Activated naive CD4-positive, alpha-beta T cell treated with anti-CD3 and anti-CD28 coated beads for 36 hours (primary cell): ENCODE data around the gene RABAC1. TPM values are rescaled to one million over a fixed set of nuclear protein-coding genes. Genes with fewer than 3 reads are reported as not detected.

Experiments used
- CTCF ChIA-PET: fragments of 350-600 bp; sonication (Branson Sonifier 250); formaldehyde crosslinking; loops from one replicate; lab custom pipeline; 2021; ENCODE audit warnings: antibody characterized with exemption; lab: Charles Lee
- DNase-seq: peaks from one replicate; pipeline ENCODE4 v3.0.0-alpha.2; 2020
- H3K27ac Mint-ChIP-seq: one replicate; pipeline ENCODE4 v1.8.0; 2021; ENCODE audit warnings: mild to moderate bottlenecking, mixed read lengths
- H3K27me3 Mint-ChIP-seq: one replicate; pipeline ENCODE4 v1.8.0; 2021; ENCODE audit warnings: low read depth, mixed read lengths
- H3K36me3 Mint-ChIP-seq: one replicate; pipeline ENCODE4 v1.8.0; 2021; ENCODE audit warnings: low read depth, mixed read lengths
- H3K4me1 Mint-ChIP-seq: one replicate; pipeline ENCODE4 v1.8.0; 2021; ENCODE audit warnings: low read depth, mixed read lengths
- H3K4me3 Mint-ChIP-seq: one replicate; pipeline ENCODE4 v1.8.0; 2021; ENCODE audit warnings: mild to moderate bottlenecking, moderate library complexity, mixed read lengths
- H3K9me3 Mint-ChIP-seq: one replicate; pipeline ENCODE4 v1.8.0; 2021; ENCODE audit warnings: mixed read lengths
- intact Hi-C: fragments of 100-400 bp; cut with micrococcal nuclease; formaldehyde crosslinking; loops from one replicate; pipeline ENCODE4 v1.15.1; 2023
- total RNA-seq, 2 experiments: library from RNA; stranded (reverse); gene quantifications; one replicate each; pipeline ENCODE4 v1.2.3, GENCODE V29; 2021

The RABAC1 gene
- total RNA-seq, 2 experiments from 2014 or later, result 32.8 TPM

DNA sequence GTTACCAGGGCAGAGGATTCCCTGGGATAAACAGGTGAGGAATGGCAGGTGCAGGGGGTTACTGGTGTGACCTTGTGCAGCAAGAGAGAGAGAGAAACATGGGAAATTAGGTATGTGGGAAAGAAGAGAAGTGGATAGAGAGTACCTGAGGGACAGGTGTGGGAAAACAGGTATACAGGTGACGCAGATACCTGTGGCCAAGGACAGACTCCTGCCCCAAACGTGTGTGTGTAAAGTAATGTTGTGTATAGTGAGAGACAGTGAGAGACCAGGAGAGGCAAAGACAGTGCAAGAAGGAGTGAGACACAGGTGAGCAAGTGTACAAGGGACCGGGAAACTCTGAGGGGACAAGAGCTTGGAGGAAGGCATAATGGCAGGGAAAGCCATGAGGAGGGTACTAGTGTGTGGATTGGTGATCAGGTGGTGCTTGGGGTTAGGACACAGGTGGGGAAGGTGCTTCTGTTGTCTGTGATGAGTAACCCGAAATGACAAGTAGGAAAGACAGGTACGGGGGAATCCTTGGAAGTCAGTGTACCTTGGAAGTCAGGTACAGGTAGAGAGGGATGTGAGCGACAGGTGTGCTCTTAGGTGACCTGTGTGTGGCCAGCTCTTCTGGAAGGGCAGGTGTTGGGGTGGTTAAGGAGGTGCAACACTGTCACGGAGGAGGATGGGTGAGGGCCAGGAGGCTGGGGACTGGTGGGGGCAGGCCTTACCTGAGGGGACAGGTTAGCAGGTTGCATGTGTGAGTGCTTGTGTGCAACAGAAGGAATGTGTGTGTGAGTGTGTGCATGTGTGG lies 33.7 kb downstream of the RABAC1 start:
- Mint-ChIP-seq H3K4me1 (peaks cover 30% of the 10 kb centered on the region), H3K27me3 (peaks cover 4% of the 10 kb centered on the region), H3K4me3 (no peak overlapping the region), H3K36me3 (no peaks in the 10 kb centered on the region), H3K27ac (no peak overlapping the region), H3K9me3 (no peaks in the 10 kb centered on the region)
- DNase-seq, result no peak
- intact Hi-C loops, result no loop called here
- CTCF ChIA-PET, result interaction anchor here (0.6 kb wide), 2 partner anchors 25 to 93 kb away, joined by 4 to 10 read pairs; no protein-coding TSS in a partner anchor

- H3K27ac Mint-ChIP-seq, result no peak overlapping the region
- CTCF ChIA-PET, result interaction anchor here (0.6 kb wide), 1 partner anchor 26 kb away, joined by 4 read pairs; no protein-coding TSS in a partner anchor
- no peaks in the 10 kb centered on the region for H3K9me3 Mint-ChIP-seq
- peaks cover 4% of the 10 kb centered on the region for H3K27me3 Mint-ChIP-seq
- H3K36me3 Mint-ChIP-seq, result no peaks in the 10 kb centered on the region
- H3K4me1 Mint-ChIP-seq, result peaks cover 23% of the 10 kb centered on the region
- no peak overlapping the region for H3K4me3 Mint-ChIP-seq
- intact Hi-C loops, result no loop called here
- DNase-seq, result no peak
Observed at GRCh38 chr19:41924151-41925145, 34.7 kb downstream of the RABAC1 start.

DNA sequence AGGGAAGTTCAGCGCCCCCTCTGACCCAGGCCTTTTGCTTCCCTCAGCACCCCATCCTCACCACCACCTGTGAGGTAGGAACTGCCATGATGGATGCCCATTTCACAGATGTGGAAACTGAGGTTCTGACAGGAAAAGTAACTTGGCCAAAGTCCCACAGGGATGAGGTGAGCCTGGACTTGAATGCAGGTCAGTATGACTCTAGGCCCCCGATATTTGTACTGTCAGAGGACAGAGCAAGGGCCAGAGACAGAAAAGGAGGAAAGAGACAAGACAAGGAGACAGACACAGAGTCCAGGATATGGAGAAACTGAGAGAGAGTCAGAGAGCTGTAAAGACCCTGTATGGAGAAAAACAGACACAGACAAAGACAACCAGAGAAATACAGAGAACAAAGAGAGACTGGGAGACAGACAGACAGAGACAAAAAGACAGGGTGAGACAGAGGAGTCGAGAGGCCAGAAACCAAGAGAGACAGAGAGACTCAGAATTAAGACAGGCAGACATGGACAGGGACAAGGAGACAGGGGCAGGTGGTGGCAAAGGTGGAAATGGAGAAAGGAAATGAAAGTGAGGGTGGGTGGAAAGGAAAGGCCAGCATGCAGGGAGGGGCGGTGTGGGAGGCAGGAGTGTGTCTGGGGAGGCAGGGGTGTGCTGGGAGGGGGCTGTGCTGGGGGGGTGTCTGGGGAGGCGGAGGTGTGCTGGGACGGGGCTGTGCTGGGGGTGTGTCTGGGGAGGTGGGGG lies 35.9 kb downstream of the RABAC1 start:
- no peak overlapping the region for H3K4me3 Mint-ChIP-seq
- intact Hi-C loops, result no loop called here
- CTCF ChIA-PET, result no interaction called here
- no peak for DNase-seq
- H3K9me3 Mint-ChIP-seq, result no peaks in the 10 kb centered on the region
- peaks cover 4% of the 10 kb centered on the region for H3K27me3 Mint-ChIP-seq
- H3K27ac Mint-ChIP-seq, result no peak overlapping the region
- no peaks in the 10 kb centered on the region for H3K36me3 Mint-ChIP-seq
- peaks cover 17% of the 10 kb centered on the region for H3K4me1 Mint-ChIP-seq

DNA sequence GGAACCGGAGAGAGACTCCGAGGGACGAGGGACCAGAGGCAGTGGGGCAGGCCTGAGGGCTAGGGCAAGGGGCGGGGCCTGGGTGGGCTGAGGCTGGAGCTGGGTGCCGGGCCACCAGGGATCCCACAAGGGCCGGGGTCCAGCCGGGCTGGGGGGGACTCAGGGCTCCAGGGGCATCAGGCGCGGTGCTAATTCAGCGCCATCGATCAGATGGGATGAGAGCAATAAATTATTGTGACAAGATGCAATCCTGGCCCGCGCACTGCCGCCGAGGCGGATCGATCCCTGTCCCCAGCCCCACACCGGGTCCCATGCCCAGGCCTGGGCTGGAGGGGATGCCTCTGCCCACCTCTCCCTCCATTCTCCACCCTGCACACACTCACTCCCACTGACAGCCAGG lies 36.5 kb downstream of the RABAC1 start:
- intact Hi-C loops, result no loop called here
- no peak overlapping the region for H3K27ac Mint-ChIP-seq
- peaks cover 17% of the 10 kb centered on the region for H3K4me1 Mint-ChIP-seq
- peaks cover 4% of the 10 kb centered on the region for H3K27me3 Mint-ChIP-seq
- H3K9me3 Mint-ChIP-seq, result no peaks in the 10 kb centered on the region
- CTCF ChIA-PET, result no interaction called here
- H3K4me3 Mint-ChIP-seq, result no peak overlapping the region
- DNase-seq, result no peak
- no peaks in the 10 kb centered on the region for H3K36me3 Mint-ChIP-seq

- no peaks in the 10 kb centered on the region for H3K9me3 Mint-ChIP-seq
- no peak for DNase-seq
- H3K27ac Mint-ChIP-seq, result no peak overlapping the region
- CTCF ChIA-PET, result interaction anchor here (0.8 kb wide), 1 partner anchor 13 kb away, joined by 4 read pairs; no protein-coding TSS in a partner anchor
- H3K27me3 Mint-ChIP-seq, result peaks cover 4% of the 10 kb centered on the region
- intact Hi-C loops, result no loop called here
- H3K36me3 Mint-ChIP-seq, result no peaks in the 10 kb centered on the region
- H3K4me3 Mint-ChIP-seq, result no peak overlapping the region
- peaks cover 17% of the 10 kb centered on the region for H3K4me1 Mint-ChIP-seq
Observed at GRCh38 chr19:41921577-41922576, 37.2 kb downstream of the RABAC1 start.

DNA sequence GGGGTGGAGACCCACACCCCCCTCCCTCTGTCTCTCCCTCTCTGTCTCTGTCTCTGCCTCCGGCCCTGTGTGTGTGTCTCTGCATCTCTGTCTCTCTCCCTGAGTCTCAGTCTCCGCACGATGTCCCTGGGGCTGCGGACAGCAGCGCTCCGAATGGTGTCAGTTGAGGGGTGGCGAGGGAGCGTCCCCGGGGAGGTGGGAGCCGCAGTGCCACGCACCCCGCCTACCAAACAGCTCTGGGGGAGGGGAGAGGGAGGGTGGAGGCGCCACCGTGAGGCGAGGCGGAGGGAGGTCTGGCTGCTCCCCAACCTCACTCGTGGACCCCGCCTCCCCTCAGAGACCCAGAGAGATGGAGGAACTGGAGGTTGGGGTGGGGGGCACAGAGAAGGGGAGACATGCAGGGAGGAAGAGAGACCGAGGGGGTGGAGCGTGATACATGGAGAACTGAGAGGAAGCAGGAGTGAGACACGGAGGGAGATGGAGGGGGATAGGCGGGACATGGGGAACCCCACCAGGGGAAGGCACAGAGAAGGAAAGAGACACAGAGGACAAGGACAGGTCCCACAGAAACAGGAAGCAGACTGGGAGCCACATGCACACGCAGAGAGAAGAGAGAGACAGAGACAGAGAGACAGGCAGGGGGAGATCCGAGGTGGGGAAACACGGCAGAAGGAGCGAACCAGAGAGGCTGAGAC lies 38.1 kb downstream of the RABAC1 start:
- DNase-seq, result no peak
- no peak overlapping the region for H3K27ac Mint-ChIP-seq
- H3K4me1 Mint-ChIP-seq, result peaks cover 17% of the 10 kb centered on the region
- peaks cover 4% of the 10 kb centered on the region for H3K27me3 Mint-ChIP-seq
- no peaks in the 10 kb centered on the region for H3K9me3 Mint-ChIP-seq
- no peak overlapping the region for H3K4me3 Mint-ChIP-seq
- CTCF ChIA-PET, result interaction anchor here (0.8 kb wide), 1 partner anchor 14 kb away, joined by 4 read pairs; no protein-coding TSS in a partner anchor
- no peaks in the 10 kb centered on the region for H3K36me3 Mint-ChIP-seq
- intact Hi-C loops, result no loop called here

DNA sequence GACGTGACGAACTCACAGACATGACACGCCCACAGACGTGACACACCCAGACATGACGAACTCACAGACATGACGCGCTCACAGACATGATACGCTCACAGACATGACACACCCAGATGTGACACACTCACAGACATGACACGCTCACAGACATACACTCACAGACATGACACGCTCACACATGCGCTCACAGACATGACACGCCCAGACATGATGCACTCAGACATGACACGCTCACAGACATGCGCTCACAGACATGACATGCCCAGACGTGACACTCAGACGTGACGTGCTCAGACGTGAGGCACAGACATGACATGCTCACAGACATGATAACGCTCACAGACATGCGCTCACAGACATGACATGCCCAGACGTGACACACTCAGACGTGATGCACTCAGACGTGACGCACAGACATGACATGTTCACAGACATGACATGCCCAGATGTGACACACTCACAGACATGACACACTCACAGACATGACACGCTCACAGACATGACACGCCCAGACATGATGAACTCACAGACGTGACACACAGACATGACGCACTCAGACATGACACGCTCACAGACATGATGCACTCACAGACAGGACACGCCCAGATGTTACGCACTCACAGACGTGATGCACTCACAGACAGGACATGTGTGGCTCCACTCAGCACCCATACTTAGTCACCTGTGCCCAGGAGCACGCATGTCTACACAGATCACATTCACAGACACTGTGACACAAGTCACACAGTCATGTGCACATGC lies 39.0 kb downstream of the RABAC1 start:
- Mint-ChIP-seq H3K36me3 (no peaks in the 10 kb centered on the region), H3K27ac (no peak overlapping the region), H3K27me3 (peaks cover 4% of the 10 kb centered on the region), H3K9me3 (no peaks in the 10 kb centered on the region), H3K4me1 (peaks cover 17% of the 10 kb centered on the region), H3K4me3 (no peak overlapping the region)
- intact Hi-C loops, result no loop called here
- CTCF ChIA-PET, result interaction anchor here (0.7 kb wide), 1 partner anchor 37 kb away, joined by 7 read pairs; no protein-coding TSS in a partner anchor
- DNase-seq, result no peak

DNA sequence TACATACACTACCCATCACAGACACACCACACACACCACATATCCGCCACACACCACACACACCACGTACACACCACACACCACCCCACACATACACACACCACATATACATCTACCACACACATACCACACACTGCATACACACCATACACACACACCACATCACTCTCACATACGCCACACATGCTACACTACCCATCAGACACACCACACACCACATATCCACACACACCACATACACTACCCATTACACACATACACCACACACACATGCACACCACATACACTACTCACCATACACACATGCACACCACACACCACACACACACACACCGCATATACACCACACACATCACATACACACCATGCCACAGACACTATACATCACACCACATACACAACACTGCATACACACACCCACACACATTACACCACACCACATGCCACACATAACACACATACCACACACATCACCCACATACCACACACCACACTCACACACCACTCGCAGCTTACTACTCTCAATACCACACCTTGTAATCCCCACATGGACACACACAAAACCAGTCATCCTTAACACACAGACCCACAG lies 40.4 kb downstream of the RABAC1 start:
- Mint-ChIP-seq H3K4me3 (no peak overlapping the region), H3K9me3 (no peaks in the 10 kb centered on the region), H3K4me1 (peaks cover 21% of the 10 kb centered on the region), H3K27me3 (peaks cover 11% of the 10 kb centered on the region), H3K27ac (no peak overlapping the region), H3K36me3 (no peaks in the 10 kb centered on the region)
- CTCF ChIA-PET, result interaction anchor here (1.1 kb wide), 1 partner anchor 9 kb away, joined by 3 read pairs; the partner anchor contains the start of gene ERFL
- no peak for DNase-seq
- intact Hi-C loops, result no loop called here

GRCh38 chr19:41918095-41918494 lies 41.0 kb downstream of the RABAC1 start:
- H3K4me3 Mint-ChIP-seq, result no peak overlapping the region
- CTCF ChIA-PET, result no interaction called here
- DNase-seq, result no peak
- H3K27me3 Mint-ChIP-seq, result peaks cover 14% of the 10 kb centered on the region
- no peaks in the 10 kb centered on the region for H3K9me3 Mint-ChIP-seq
- H3K36me3 Mint-ChIP-seq, result no peaks in the 10 kb centered on the region
- H3K4me1 Mint-ChIP-seq, result peaks cover 21% of the 10 kb centered on the region
- intact Hi-C loops, result no loop called here
- no peak overlapping the region for H3K27ac Mint-ChIP-seq

DNA sequence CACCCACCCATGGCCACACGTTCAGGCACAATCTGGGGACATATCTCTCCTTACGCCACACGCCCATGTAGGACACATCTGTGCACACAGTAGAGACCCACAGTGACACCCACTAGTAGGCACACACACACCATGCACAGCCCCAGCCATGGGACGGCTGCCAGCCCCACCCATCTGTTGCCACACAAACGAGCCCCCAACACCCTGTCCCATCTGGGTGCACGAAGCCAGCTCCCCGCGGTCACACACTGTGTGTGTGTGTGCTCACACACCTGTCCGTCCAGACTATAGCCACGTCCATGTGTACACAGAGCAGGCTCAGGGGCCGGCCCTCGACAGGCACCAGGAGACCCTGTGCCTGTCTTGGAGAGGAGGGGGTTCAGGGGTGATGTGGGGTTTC lies 41.4 kb downstream of the RABAC1 start:
- CTCF ChIA-PET, result no interaction called here
- peaks cover 14% of the 10 kb centered on the region for H3K27me3 Mint-ChIP-seq
- H3K36me3 Mint-ChIP-seq, result no peaks in the 10 kb centered on the region
- no peak for DNase-seq
- no peak overlapping the region for H3K27ac Mint-ChIP-seq
- peaks cover 19% of the 10 kb centered on the region for H3K4me1 Mint-ChIP-seq
- no peak overlapping the region for H3K4me3 Mint-ChIP-seq
- intact Hi-C loops, result no loop called here
- H3K9me3 Mint-ChIP-seq, result no peaks in the 10 kb centered on the region
